Small intestine (tissue), 7 donors: Measurements from ENCODE around the gene FBRSL1. TPM values are rescaled to one million over a fixed set of nuclear protein-coding genes. Genes with fewer than 3 reads are reported as not detected.
"Not testable (repeated sequence)": the region's sequence is repeated elsewhere in the genome, so short reads cannot be mapped to it uniquely, and the experiment has no call there.

ENCODE experiments used
- DNase-seq, 2 donors: peaks; one replicate each; pipeline versions ENCODE4 v3.0.0 to v3.0.0-alpha.2; 2013
- FAIRE-seq: peaks from 2 replicates; lab custom pipeline; 2012; peaks lifted over from hg19 to GRCh38; lab: Jason Lieb, UNC
- H3K27ac ChIP-seq, 3 donors: one replicate each; pipeline ENCODE4 v1.5.1; 2013; ENCODE audit warnings: low read length in 2 of 3, mild to moderate bottlenecking in 2 of 3, control low read depth in 1 of 3, inconsistent platforms in 1 of 3, low read depth in 1 of 3, moderate library complexity in 1 of 3
- H3K27me3 ChIP-seq, 3 donors: one replicate each; pipeline ENCODE4 v1.6.1; 2013; ENCODE audit warnings: low read length in 3 of 3, inconsistent platforms in 1 of 3; ENCODE audit not compliant: control insufficient read depth in 3 of 3, insufficient read depth in 3 of 3
- H3K36me3 ChIP-seq, 3 donors: one replicate each; pipeline ENCODE4 v1.6.1; 2013; ENCODE audit warnings: low read length in 3 of 3, inconsistent platforms in 1 of 3, low read depth in 1 of 3, mild to moderate bottlenecking in 1 of 3, moderate library complexity in 1 of 3; ENCODE audit not compliant: control insufficient read depth in 3 of 3, insufficient read depth in 2 of 3
- H3K4me1 ChIP-seq, 3 donors: one replicate each; pipeline ENCODE4 v1.6.1; 2013; ENCODE audit warnings: low read length in 2 of 3, inconsistent platforms in 1 of 3, low read depth in 1 of 3, mild to moderate bottlenecking in 1 of 3, moderate library complexity in 1 of 3; ENCODE audit not compliant: control insufficient read depth in 3 of 3, insufficient read depth in 2 of 3
- H3K4me3 ChIP-seq, 3 donors: one replicate each; pipeline ENCODE4 v1.5.1; 2013; ENCODE audit warnings: low read length in 3 of 3, control low read depth in 1 of 3, inconsistent platforms in 1 of 3, low read depth in 1 of 3, mild to moderate bottlenecking in 1 of 3, moderate library complexity in 1 of 3
- H3K9me3 ChIP-seq, 2 donors: one replicate each; pipeline ENCODE4 v1.6.1; 2013; ENCODE audit warnings: low read depth in 1 of 2, low read length in 1 of 2; ENCODE audit not compliant: control insufficient read depth in 2 of 2, insufficient read depth in 1 of 2
- WGBS, 3 donors: extraction: QIAGEN DNeasy Blood & Tissue Kit; methylation state at CpG; one replicate each; pipeline ENCODE4 v1.1.7; 2013; 5-methylcytosine and 5-hydroxymethylcytosine counted together
- polyA plus RNA-seq, 4 donors: library from polyadenylated mRNA; stranded (reverse) in 3 of 4; unstranded in 1 of 4; fragments of 200-250 nt in 3 of 4; fragments of 120-200 nt in 1 of 4; gene quantifications; one replicate each; pipeline versions ENCODE4 v1.2.1 to v1.2.3, GENCODE V29; 2013
- donor health status: healthy with polysubstance abuse.
- donor health status: control.
- donor health status: control.
- donor health status: Bipolar disorder and iron deficiency.
- donor health status: healthy.

FBRSL1 gene
- polyA plus RNA-seq, 4 donors: 24.3 to 59.5 (median 32.5) TPM

DNA sequence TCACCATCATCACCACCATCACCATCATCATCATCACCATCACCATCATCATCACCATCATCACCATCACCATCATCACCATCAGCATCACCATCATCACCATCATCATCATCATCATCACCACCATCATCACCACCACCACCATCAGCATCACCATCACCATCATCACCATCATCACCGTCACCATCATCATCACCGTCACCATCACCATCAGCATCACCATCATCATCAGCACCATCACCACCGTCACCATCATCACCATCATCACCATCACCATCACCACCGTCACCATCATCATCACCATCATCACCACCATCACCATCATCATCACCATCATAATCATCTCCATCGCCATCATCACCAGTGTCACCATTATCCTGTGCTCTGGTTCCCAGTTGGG lies 25.6 kb upstream of the FBRSL1 start:
- WGBS, 3 donors: 86 to 91% (median 86%) methylated on average over 5 of the region's 5 CpGs
- not testable (repeated sequence) for H3K4me3 ChIP-seq
- peak; percentile 39 for FAIRE-seq

DNA sequence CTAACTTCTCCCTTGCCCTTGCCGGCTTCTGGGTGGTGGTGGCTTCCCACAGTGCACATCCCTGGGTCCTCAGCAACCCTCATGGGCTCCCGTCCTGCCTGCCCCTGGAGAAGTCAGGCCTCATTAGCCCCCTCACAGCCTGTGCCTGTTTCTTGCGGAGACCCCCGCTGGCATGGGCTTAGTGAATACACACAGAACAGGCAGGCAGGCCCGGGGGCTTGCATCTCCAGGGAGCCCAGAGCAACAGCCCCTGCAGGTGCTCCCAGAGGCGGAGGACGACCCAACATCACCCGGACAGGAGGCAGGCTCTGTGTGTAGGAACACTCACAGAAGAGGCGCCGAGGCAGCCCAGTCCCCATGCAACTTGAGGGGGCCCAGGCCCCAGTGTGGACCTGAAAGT lies 25.1 kb upstream of the FBRSL1 start:
- Histone ChIP-seq H3K27me3 (no peaks in the 10 kb centered on the region), H3K36me3 (peaks cover 0 to 3% (median 0%) of the 10 kb centered on the region in 3 donors), H3K27ac (no peak overlapping the region), H3K4me3 (no peak overlapping the region), H3K4me1 (peaks cover 0 to 8% (median 0%) of the 10 kb centered on the region in 3 donors), H3K9me3 (peaks cover 0 to 3% of the 10 kb centered on the region in 2 donors)
- DNase-seq: no peak
- FAIRE-seq: no peak
- WGBS, 3 donors: 89 to 91% (median 90%) methylated on average over 10 of the region's 10 CpGs

More for the DNA sequence above, 25.6 kb upstream of the FBRSL1 start:
- not testable (repeated sequence) for H3K27ac ChIP-seq, DNase-seq, H3K36me3 ChIP-seq, H3K9me3 ChIP-seq, H3K27me3 ChIP-seq, H3K4me1 ChIP-seq

DNA sequence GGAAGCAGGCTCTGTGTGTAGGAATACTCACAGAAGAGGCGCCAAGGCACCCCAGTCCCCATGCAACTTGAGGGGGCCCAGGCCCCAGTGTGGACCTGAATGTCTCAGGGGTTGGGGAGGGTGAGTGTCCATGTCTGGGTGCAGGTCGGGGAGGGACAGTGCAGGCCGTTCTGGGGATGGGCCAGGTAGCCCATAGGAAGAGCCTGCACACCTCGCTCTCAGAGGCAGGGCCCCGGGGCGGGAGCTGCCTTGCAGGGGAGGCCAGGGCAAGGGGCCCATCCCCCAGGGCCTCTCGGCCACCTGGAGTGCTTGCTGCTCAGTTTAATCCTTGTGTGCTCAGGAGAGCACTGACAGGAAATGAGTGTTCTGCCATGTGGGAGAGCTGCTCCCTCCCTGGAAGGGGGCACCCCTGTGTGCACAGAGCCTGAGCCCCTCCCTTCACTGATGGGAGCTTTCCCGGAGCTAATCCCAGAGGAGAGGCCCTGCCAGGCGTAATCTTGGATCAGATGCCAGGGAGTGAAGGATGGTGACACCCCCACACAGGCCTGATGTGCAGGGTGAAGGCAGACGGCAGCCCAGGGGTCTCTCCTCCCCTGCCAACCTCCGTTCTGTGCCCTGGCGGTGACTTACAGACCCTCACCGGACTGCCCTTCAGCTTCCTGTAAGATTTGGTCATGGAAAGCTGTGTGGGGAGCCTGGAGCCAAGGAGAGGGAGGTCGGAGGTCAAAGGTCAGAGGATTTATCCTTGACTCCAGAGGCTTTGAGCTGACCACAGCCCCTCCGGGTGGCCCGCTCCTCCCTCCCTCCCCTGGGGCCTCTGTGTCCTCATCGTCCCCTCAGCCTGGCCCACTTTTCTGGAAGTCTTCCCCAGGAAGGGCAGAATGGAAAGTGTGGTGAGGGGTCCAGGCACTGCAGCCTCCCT lies 24.4 kb upstream of the FBRSL1 start:
- Histone ChIP-seq H3K4me1 (peaks cover 0 to 8% (median 0%) of the 10 kb centered on the region in 3 donors), H3K27me3 (no peaks in the 10 kb centered on the region), H3K4me3 (no peak overlapping the region), H3K36me3 (peaks cover 0 to 3% (median 0%) of the 10 kb centered on the region in 3 donors), H3K27ac (peak overlapping the region in 1 of 3 donors; percentile 38), H3K9me3 (peaks cover 0 to 2% of the 10 kb centered on the region in 2 donors)
- no peak for FAIRE-seq
- peak in 1 of 2 donors; percentile 46 for DNase-seq
- 58 to 76% (median 73%) methylated on average over 17 of the region's 17 CpGs for WGBS, 3 donors

DNA sequence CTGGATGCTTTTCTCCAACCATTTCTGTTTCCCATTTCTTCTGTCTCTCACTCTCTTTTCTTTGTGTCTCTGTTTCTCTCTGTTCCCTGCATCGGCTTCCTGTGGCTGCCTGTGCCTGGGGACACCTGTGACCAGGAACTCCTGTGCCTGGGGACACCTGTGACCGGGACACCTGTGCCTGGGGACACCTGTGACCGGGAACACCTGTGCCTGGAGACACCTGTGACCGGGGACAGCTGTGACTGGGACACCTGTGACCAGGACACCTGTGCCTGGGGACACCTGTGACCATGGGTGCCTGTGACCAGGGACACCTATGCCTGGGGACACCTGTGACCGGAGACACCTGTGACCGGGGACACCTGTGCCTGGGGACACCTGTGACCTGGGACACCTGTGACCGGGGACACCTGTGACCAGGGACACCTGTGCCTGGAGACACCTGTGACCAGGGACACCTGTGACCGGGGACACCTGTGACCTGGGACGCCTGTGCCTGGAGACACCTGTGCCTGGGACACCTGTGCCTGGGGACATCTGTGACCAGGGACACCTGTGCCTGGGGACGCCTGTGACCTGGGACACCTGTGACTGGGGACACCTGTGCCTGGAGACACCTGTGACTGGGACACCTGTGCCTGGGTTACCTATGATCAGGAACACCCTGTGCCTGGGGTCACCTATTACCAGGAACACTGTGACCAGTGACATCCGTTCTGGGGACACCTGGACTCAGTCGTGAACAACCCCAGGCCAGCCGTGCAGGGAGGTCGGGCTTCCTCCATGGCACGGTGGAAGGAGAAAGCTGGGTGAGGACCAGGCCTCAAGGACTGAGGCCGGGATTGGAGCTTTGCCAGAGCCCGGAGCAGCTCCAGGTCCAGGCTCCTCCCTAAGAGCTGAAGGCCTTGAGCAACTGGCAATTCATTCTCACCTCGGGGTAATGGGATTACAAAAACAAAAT lies 23.4 kb upstream of the FBRSL1 start:
- Histone ChIP-seq H3K4me1 (peaks cover 0 to 10% (median 0%) of the 10 kb centered on the region in 3 donors), H3K4me3 (no peak overlapping the region), H3K36me3 (peaks cover 0 to 3% (median 0%) of the 10 kb centered on the region in 3 donors), H3K27me3 (no peaks in the 10 kb centered on the region), H3K27ac (no peak overlapping the region), H3K9me3 (peaks cover 0 to 6% of the 10 kb centered on the region in 2 donors)
- peak in 1 of 2 donors; percentile 49 for DNase-seq
- WGBS, 3 donors: 57 to 70% (median 65%) methylated on average over 18 of the region's 18 CpGs
- no peak for FAIRE-seq

DNA sequence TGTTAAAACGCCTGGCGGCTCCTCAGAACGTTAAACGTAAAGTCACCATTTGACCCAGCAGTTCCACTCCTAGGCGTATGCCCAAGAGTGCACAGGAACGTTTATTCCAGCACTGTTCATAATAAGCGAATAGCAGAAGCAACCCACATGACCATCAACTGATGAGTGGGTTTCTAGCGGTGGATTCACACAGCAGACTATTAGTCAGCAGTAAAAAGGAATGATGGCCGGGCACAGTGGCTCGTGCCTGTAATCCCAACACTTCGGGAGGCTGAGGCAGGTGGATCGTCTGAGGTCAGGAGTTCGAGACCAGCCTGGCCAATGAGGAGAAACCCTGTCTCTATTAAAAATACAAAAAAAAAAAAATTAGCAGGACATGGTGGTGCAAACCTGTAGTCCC lies 22.4 kb upstream of the FBRSL1 start:
- H3K4me3 ChIP-seq: no peak overlapping the region
- no peak overlapping the region for H3K27ac ChIP-seq
- DNase-seq (no peak), FAIRE-seq (no peak)
- WGBS, 3 donors: 76 to 87% (median 80%) methylated on average over 13 of the region's 13 CpGs
- peaks cover 0 to 3% (median 0%) of the 10 kb centered on the region in 3 donors for H3K36me3 ChIP-seq
- H3K27me3 ChIP-seq: no peaks in the 10 kb centered on the region
- peaks cover 0 to 10% of the 10 kb centered on the region in 2 donors for H3K9me3 ChIP-seq
- peaks cover 0 to 10% (median 0%) of the 10 kb centered on the region in 3 donors for H3K4me1 ChIP-seq

DNA sequence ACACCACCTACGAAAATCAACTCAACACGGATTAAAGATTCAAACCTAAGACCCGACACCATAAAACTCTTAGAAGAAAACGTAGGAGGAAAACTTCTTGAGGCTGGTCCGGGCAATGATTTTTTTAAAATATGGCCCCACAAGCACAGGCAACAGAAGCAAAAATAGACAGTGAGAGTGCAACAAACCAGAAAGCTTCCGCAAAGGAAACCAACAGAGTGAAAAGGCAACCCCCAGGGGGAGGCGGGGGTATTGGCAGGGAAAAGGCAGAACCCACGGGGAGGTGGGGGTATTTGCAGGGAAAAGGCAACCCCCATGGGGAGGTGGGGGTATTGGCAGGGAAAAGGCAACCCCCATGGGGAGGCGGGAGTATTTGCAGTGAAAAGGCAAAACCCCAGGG lies 20.5 kb upstream of the FBRSL1 start:
- Histone ChIP-seq H3K4me3 (no peak overlapping the region), H3K36me3 (peaks cover 0 to 3% (median 0%) of the 10 kb centered on the region in 3 donors), H3K4me1 (peaks cover 0 to 10% (median 0%) of the 10 kb centered on the region in 3 donors), H3K9me3 (peaks cover 0 to 13% of the 10 kb centered on the region in 2 donors), H3K27me3 (no peaks in the 10 kb centered on the region), H3K27ac (no peak overlapping the region)
- FAIRE-seq (no peak), DNase-seq (no peak)
- WGBS, 3 donors: 47 to 65% (median 52%) methylated on average over 9 of the region's 9 CpGs

DNA sequence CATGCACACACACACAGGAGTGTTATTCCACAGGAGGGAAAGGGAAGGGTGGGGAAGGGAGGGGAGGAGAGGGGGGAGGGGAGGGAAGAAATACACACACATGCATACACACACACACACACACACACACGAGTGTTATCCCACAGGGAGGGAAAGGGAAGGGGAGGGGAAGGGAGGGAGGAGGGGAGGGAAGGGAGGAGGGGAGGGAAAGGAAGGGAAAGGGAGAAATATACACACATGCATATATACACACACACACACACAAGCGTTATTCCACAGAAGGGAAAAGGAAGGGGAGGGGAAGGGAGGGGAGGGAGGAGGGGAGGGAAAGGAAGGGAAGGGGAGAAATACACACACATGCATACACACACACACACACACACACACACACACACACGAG lies 19.6 kb upstream of the FBRSL1 start:
- Histone ChIP-seq H3K9me3 (peaks cover 0 to 15% of the 10 kb centered on the region in 2 donors), H3K4me1 (peaks cover 0 to 8% (median 0%) of the 10 kb centered on the region in 3 donors), H3K27ac (no peak overlapping the region), H3K36me3 (peaks cover 0 to 3% (median 0%) of the 10 kb centered on the region in 3 donors), H3K27me3 (no peaks in the 10 kb centered on the region), H3K4me3 (no peak overlapping the region)
- 0% methylated on average over 2 of the region's 3 CpGs; no CpG with 5 or more reads in 1 of the 3 donors for WGBS, 3 donors
- FAIRE-seq (no peak), DNase-seq (peak in 1 of 2 donors; percentile 27)
